Measurements from ENCODE around the gene UVRAG. TPM values are rescaled to one million over a fixed set of nuclear protein-coding genes. Genes with fewer than 3 reads are reported as not detected.

Gene UVRAG
- total and polyA plus RNA-seq, 2 of the 13 experiments (the other 11 are each of a cell fraction or from before 2014, with no cell fraction given), result 9.7 to 17.3 TPM

- peak; percentile 41 for TF ChIP-seq ZFX (CRISPR knock-in tag; IDR thresholded peaks at IDR 0.05; ENCODE audit: low read depth)
- TF ChIP-seq SMAD9 (CRISPR knock-in tag; IDR thresholded peaks at IDR 0.05), result no peak
- no peak for TF ChIP-seq HDAC6 (IDR thresholded peaks at IDR 0.05; ENCODE audit: low read depth, low read length)
- no peak for TF ChIP-seq ZNF101 (CRISPR knock-in tag; IDR thresholded peaks at IDR 0.05; ENCODE audit: borderline replicate concordance, low read depth)
- TF ChIP-seq ARNT2 (CRISPR knock-in tag; IDR thresholded peaks at IDR 0.05; ENCODE audit: low read depth), result no peak
- no peak for TF ChIP-seq RBM22 (optimal IDR thresholded peaks at IDR 0.05; ENCODE audit: low read length)
- no peak for TF ChIP-seq ZUFSP (CRISPR knock-in tag; IDR thresholded peaks at IDR 0.05; ENCODE audit: borderline replicate concordance)
- no peak for TF ChIP-seq NAIF1 (CRISPR knock-in tag; IDR thresholded peaks at IDR 0.05; ENCODE audit: borderline replicate concordance)
- TF ChIP-seq ZNF572 (CRISPR knock-in tag; IDR thresholded peaks at IDR 0.05), result no peak
- no peak for TF ChIP-seq ZNF607 (CRISPR knock-in tag; IDR thresholded peaks at IDR 0.05; ENCODE audit: borderline replicate concordance)
- TF ChIP-seq TCF7L2 (IDR thresholded peaks at IDR 0.05; ENCODE audit: low read depth, low read length), result no peak
- TF ChIP-seq IKZF1 (IDR thresholded peaks at IDR 0.05), result no peak
- no peak for TF ChIP-seq ZNF12 (CRISPR knock-in tag; IDR thresholded peaks at IDR 0.05)
- TF ChIP-seq KMT2B (CRISPR knock-in tag; IDR thresholded peaks at IDR 0.05), result no peak
- TF ChIP-seq CREB1 (IDR thresholded peaks at IDR 0.05), result no peak
- TF ChIP-seq CREB1 (CRISPR knock-in tag; IDR thresholded peaks at IDR 0.05), result no peak
- peak; percentile 56; the same call in 1 of the 2 replicates for TF ChIP-seq ZNF280B (CRISPR knock-in tag; IDR thresholded peaks at IDR 0.05; ENCODE audit: borderline replicate concordance)
- no peak for TF ChIP-seq ZNF788 (CRISPR knock-in tag; IDR thresholded peaks at IDR 0.05; ENCODE audit: borderline replicate concordance)
- TF ChIP-seq ZNF761 (CRISPR knock-in tag; conservative IDR thresholded peaks at IDR 0.05), result no peak; the same call in 1 of the 2 replicates
- TF ChIP-seq ZNF354B (CRISPR knock-in tag; IDR thresholded peaks at IDR 0.05), result no peak
- no peak for TF ChIP-seq PCBP2 (optimal IDR thresholded peaks at IDR 0.05; ENCODE audit: low read depth, low read length, poor library complexity, severe bottlenecking)
- TF ChIP-seq JUNB (CRISPR knock-in tag; IDR thresholded peaks at IDR 0.05; ENCODE audit: borderline replicate concordance), result no peak
- TF ChIP-seq HOMEZ (CRISPR knock-in tag; IDR thresholded peaks at IDR 0.05; ENCODE audit: low read depth), result no peak
- TF ChIP-seq SMYD3 (CRISPR knock-in tag; IDR thresholded peaks at IDR 0.05), result no peak
- TF ChIP-seq ZFP90 (CRISPR knock-in tag; IDR thresholded peaks at IDR 0.05; ENCODE audit: borderline replicate concordance), result no peak
- TF ChIP-seq FOXA3 (CRISPR knock-in tag; IDR thresholded peaks at IDR 0.05), result peak; percentile 5; the same call in 1 of the 2 replicates
Observed at GRCh38 chr11:75795276-75796090, 19.5 kb upstream of the UVRAG start (continued).

Data from HepG2 (cell line).